ENCODE data around the gene QDPR.

The QDPR gene

GRCh38 chr4:17528551-17529165 is 16.8 kb upstream of the QDPR start:
- no peak for DNase-seq (ENCODE audit: low spot score)

DNA sequence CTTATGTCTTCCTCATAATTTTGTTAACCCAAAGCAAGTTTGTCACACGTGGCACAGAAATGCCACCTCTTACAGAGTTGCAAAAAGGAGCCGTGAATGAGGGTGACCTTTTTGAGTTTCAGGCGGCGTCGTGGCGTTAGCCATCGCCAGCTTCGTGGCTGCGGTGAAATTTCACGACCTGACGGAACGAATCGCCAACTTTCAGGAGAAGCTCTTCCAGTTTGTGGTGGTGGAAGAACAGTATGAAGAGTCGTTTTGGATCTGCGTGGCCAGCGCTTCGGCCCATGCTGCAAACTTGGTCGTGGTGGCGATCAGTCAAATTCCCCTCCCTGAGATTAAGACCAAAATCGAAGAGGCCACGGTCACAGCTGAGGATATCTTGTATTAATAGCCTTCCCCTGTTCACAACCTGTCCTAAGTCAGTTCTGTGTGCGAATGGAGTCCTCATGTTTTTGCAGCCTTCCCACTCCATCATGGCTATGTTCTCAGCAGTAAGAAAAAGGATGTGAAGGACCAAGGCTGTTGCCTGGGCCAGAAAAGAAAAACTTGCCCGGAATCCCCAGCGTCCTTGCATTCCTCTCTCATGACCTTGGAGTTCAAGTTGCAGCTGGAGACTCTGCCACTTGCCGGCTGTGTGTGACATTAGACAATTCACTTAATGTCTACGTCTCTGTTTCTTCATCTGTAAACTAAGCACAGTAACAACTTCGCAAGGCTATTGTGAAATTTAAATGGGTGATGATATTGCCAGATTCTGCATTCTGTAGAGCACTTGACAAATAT is 15.0 kb upstream of the QDPR start:
- DNase-seq (ENCODE audit: low spot score) = no peak

DNA sequence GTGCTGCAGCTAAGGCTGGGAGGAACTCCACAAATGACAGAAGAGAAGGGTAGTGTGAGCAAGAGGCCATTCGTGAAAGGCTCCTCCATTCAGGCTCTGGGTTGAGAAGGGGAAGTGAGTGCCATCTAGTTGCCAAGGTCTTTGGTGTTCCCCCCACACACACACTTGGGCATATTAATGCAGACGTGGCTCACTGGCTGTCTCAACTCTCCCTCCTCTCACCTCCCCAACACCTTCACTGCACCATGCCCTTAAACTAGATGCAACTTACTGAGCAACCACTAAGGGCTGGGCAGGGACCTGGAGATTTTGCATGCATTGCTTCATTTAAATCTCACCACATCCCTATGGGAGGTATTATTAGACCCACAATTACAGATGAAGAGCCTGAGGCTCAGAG is 11.8 kb upstream of the QDPR start:
- DNase-seq (ENCODE audit: low spot score) = no peak

DNA sequence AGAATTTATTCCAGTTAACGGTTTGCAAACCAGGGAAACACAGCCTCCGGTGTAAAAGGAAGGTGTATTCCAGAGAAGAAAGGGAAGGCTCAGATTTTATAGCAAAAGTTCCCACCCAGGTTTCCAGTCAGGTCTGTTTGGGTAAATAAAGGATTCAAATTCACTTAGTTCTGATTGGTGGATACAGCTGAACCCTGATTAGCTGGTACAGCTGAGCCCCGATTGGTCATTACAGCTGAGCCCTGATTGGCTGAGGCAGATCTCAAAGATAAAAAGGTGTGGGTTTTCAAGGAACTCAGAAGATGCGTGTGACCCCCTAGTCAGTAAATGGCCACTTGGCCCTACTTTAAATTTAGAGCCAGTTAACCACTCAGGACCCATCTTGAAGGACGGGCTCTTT is 9.7 kb upstream of the QDPR start:
- no peak for DNase-seq (ENCODE audit: low spot score)

DNA sequence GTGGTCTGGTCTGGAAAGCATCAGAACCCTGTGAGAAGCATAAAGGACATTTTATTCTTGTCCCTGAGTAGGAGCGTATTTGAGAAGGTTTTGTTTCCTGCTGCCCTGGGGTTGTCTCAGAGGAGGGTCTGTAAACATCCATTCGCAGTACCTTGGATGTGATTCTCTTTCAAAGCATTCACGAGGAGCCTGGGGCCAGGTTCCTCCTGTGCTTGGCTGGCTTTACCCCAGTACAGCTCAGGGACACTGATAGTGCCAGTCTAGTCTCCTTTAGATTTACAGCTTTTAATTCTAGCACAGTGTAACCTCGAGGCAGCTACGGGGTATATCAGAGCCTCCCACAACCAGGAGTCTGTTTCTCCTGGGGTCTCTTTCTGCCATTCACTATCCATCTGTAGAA is 5.8 kb upstream of the QDPR start:
- DNase-seq (ENCODE audit: low spot score) = no peak

GRCh38 chr4:17516980-17517379 is 5.1 kb upstream of the QDPR start:
- DNase-seq (ENCODE audit: low spot score) = no peak

GRCh38 chr4:17515445-17516407 is 3.8 kb upstream of the QDPR start:
- DNase-seq (ENCODE audit: low spot score) = no peak

DNA sequence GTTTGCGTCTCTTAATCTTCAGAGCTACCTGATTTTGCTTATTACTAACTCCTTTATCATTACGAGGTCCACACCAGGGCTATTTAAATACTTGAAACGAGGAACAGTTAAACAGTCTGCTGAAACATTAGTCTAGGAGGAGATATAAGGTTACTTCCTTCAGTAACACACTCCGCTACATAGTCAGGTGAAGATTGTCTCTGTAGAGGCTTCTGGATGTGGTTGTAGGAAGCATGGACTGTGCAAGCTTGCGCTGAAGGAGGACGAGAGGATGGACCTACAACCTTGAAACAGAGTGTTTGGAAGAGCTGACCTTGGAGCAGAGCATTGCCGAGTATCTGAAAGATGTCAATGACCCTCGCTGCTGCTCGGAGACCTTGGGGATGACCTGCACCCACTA is 3.0 kb upstream of the QDPR start, which contains the start of gene CLRN2:
CLRN2 (plus strand) TSS at position 301 of the 400 bp plus-strand sequence. CDS start 102 bp downstream, outside the sequence.
- no peak for DNase-seq (ENCODE audit: low spot score)

DNA sequence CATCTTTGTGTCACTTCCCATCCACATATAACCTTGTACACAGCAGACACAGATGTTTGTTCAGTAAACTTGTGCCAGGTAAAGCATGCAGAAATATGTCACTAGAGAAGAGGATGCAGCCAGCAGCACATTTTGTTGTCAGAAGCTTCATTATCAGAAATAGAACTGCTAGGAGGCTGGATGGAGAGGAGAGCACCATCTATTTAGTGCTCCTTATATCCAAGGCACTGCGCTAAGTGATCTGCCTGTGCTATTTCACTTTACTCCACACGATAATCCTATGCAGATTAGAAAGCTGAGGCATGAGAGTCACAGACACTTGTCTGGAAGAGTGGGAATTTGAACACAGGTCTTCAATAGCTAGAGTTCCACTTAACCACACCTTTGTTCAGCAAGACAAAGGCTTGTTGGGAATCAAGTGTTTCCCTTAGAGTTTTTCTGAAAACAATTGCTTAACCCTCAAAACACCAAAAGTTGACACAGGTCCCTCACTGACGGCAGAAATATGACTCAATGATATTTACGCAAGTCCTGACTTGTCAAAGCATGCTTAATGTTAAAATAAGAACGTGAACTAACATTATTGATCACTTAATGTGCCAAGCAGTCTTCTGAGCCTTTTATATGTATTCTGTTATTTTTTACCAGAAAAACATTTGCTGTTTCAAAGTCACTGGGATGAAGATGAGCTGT is 1.2 kb upstream of the QDPR start:
- no peak for DNase-seq (ENCODE audit: low spot score)

GRCh38 chr4:17511509-17511949 is 361 bp downstream of the QDPR start:
- DNase-seq (ENCODE audit: low spot score) = peak; percentile 43

GRCh38 chr4:17511051-17511450 is 839 bp downstream of the QDPR start:
- no peak for DNase-seq (ENCODE audit: low spot score)

DNA sequence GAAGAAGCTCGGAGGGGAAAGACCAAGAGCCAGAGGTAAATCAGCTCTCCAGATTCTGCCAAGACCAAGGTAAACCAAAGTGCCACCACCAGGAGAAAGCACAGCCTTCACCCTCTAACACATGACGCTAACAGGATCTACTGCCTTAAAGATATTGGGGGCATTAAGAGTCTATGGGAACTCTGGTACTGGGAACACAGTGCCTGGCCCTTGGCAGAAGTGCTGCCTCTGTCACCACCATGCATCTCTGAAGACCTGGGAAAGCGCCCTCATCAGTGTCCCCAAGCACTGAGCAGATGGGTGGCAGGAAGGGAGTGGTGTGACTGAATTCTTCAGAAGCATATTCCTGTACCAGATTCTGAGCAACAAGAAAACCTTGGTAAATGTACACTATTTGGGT is 1.3 kb downstream of the QDPR start:
- DNase-seq (ENCODE audit: low spot score) = no peak

DNA sequence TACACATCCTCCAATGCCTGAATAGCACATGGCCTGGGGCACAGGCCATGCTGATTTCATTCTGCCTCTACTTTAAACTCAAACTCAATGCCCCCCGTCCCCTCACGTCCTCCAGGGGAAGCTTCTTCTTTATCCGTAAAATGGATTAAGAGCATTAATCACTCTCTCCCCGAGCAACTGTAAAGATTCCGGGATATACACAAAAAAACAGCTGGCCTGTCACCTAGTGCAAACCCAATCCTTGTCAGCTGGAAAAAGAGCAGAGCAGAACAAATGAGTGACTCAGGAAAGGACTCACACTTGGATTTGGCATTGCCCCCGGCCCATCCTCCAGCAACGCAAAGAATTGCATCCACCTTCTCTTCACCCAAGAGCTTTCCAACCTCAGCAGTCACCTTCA is 7.8 kb downstream of the QDPR start:
- no peak for DNase-seq (ENCODE audit: low spot score)

DNA sequence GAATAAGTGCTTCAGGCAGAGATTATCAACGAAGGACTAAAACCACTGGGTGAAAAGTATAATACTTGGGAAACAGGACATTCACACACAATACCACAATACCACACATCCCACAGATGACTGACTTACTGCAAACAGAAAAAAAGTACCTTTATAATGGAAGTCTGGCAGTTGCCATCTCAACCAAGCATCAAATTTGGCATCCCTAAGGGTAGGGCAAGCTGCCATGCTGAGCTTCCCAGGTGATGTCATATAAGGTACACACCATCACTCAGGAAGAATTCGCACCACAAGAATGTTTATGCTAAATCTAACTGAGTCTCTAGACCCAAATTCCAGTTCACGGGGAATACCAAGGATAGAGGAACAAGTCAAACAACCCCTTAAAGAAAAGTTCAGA is 9.1 kb downstream of the QDPR start:
- DNase-seq (ENCODE audit: low spot score) = no peak

DNA sequence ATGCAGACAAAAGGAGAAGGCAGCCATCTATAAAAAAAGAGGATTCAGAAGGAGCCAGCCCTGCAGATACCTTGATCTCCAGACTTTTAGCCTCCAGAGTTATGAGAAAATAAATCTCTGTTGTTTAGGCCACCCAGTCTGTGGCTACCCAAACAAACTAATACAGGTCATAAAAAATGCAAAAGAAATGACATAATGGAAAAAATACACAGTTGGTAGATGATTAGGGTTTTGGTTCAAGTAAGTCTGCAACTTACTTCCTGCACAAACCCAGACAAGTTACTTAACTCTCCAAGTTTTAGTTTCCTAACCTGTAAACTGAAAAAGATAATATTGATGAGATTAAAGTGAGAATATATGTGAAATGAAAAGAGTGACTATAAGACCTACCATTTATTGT is 11.3 kb downstream of the QDPR start:
- no peak for DNase-seq (ENCODE audit: low spot score)

DNA sequence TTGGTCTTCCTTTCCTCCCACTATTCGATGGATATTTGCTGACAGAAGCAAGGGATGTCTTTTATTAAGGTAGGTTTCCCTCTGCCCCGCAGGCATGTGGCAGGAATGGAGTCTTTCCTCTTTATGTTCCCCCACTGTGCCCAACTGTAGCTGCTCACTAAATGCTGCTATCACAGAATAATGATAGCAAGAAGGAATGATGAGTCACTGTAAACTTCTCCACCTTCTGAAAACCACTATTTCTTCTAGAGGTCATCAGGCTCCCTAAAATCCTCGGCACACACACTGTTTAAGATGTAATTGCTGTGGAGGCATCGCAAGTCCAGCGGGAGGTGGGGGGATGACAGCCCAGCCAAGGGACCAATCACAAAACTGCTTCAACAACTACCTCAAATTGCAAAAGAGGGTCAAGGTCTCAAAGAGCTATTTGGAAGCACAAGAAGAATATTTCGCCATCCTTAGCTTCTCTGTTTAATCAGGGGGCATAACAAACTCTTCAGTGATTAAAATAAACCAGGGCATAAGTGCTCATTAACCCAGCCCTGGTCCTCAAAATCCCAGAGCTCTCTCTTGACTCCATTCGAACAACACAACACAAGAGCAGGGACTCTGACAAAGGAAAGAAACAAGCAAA is 13.9 kb downstream of the QDPR start:
- DNase-seq (ENCODE audit: low spot score) = no peak

DNA sequence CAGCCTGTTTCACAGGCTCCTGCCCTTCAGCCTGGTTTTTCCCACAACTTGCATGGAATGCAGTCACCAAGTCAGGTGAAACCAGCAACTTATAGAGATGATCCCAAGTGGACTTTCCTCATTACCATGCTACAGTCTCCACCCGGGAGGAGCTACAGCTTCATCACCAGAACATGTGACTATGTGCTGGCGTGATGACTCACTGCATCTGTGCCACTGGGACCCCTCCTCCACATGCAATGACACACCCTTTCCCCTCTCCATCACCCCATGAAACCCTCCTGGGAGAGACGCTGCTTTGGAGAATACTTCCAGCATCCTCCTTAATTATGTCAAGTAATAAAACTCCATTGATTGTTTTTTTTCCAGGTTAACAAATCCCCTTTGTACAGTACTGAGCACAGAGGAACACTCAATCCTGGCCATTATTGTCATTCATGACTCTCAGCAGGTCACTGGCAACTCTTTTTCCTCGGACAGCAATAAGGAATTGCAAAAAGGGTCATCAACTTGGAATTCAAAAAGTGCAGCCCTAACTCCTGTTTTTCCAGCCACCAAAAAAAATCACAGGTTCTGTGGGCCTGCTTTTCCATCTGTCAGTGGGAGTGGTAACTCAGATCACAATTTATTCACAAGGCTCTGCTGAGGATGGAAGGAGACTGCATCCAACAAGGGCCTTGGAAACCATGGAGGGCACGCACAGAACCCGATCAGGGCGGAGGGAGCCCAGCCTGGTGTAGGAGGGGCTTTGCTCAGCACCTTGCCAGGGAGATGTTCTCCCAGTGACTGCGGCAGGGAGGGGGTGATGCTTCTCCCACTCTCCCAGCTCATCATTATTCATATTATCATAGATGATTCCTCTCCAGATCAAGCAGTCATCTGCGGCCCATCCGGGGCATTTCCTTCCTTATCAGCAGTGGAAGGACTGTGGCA is 17.4 kb downstream of the QDPR start:
- DNase-seq (ENCODE audit: low spot score) = no peak

DNA sequence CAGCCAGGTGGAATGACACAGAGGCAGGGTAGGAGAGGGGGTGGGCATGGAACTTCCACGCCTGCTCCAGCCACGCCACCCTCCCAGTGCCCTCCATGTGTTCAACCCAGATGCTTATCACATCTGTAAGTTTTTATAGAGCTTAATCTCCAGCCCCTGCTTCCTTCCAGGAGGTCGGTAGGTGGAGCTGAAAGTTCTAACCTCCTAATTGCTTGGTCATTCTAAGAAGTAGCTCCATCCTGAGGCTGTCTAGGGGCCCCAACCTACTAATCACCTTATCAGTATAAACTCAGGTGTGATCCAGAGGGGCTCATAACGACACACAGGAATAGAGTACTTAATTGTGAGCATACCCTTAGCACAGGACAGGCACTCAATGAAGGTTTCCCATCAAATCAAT is 18.3 kb downstream of the QDPR start:
- no peak for DNase-seq (ENCODE audit: low spot score)

- no peak for DNase-seq (ENCODE audit: low spot score)
Measured at GRCh38 chr4:17492876-17493275, 19.0 kb downstream of the QDPR start.

GRCh38 chr4:17492058-17492741 is 19.7 kb downstream of the QDPR start:
- no peak for DNase-seq (ENCODE audit: low spot score)
